Pulmonary artery endothelial cell (primary cell): Measurements from ENCODE around the gene CORT. TPM values are rescaled to one million over a fixed set of nuclear protein-coding genes. Genes with fewer than 3 reads are reported as not detected.
A peak's percentile ranks its signal among the peaks of the same experiment; 100 is the strongest.
"Not testable (repeated sequence)": the region's sequence is repeated elsewhere in the genome, so short reads cannot be mapped to it uniquely, and the experiment has no call there.

Experiments used
- DNase-seq: peaks from one replicate; pipeline ENCODE4 v3.0.0-alpha.2; 2011; ENCODE audit warnings: low read depth, low spot score
- total RNA-seq: library from RNA; depleted of rRNA; stranded (reverse); fragments of >200 nt; gene quantifications from 2 replicates; pipeline ENCODE4 v1.2.3, GENCODE V29; 2014

Gene CORT, protein sequence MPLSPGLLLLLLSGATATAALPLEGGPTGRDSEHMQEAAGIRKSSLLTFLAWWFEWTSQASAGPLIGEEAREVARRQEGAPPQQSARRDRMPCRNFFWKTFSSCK
- total RNA-seq: 0.13 TPM in 1 of 2 replicates, not detected in the other

DNA sequence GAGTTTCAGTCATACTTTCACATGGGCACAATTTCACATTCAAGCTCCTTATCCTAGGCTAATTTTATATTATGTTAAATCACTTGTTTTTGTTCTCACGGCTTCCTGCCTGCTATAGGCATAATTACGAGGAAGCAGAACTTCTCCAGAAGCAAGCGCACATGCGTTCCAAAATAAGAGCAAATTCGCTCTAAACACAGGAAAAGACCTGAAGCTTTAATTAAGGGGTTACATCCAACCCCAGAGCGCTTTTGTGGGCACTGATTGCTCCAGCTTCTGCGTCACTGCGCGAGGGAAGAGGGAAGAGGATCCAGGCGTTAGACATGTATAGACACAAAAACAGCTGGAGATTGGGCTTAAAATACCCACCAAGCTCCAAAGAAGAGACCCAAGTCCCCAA lies at the start of gene CORT:
CORT (plus strand) TSS at position 281 of the 400 bp plus-strand sequence. CDS start 193 bp downstream, outside the sequence.
- no peak for DNase-seq

DNA sequence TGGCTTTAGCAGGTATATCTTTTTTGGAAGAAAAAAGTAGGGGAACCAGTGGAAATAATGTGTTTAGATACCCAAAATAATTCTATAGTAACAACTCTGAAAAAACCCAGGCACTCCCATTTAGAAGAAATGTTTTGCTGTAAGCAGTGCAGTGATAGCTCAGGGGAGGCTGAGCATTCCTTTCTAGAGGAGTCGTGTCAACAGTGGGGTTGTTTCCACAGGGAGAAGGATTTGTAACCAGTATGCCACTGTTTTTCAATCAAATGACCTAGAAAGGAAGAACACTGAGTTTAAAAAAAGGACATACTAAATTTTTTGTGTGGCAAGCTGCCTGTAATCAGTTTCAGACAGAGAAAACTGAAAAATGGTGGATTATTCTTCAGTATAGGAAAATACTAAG lies 48.5 kb upstream of the CORT start:
- DNase-seq: no peak

DNA sequence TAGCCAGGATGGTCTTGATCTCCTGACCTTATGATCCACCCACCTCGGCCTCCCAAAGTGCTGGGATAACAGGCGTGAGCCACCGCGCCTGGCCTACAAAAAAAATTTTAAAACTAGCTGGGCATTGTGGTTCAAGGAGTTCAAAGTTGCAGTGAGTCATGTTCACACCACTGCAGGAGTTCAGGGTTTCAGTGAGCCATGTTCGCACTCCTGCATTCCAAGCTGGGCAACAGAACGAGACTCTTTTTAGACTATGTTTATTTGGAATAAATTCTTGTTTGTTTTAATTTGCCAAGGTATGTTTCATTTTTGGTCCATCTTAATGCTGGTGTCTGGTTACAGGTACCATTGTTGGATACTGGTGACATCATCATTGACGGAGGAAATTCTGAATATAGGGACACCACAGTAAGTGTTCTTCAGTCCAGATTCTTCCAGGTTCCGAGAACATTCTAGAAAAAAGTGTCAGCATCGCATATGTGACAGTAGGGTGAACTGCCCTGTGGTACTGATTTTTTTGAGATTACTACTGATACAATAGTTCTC lies 47.0 kb upstream of the CORT start:
- DNase-seq: no peak

DNA sequence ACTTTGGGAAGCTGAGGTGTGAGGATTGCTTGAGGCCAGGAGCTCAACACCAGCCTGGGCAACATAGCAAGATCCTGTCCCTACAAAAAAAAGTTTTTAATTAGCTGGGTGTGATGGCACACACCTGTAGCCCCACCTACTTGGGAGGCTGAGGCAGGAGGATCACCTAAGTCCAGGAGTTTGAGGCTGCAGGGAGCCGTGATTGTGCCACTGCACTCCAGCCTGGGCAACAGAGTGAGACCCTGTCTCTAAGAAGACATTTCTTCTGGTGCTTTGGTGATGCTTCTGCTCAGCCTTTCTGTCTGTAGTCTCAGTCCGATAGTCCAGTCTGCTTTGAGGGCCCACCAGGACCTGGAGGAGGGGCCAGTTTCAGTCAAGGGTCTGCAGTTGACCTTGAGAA lies 42.6 kb upstream of the CORT start:
- DNase-seq: no peak

DNA sequence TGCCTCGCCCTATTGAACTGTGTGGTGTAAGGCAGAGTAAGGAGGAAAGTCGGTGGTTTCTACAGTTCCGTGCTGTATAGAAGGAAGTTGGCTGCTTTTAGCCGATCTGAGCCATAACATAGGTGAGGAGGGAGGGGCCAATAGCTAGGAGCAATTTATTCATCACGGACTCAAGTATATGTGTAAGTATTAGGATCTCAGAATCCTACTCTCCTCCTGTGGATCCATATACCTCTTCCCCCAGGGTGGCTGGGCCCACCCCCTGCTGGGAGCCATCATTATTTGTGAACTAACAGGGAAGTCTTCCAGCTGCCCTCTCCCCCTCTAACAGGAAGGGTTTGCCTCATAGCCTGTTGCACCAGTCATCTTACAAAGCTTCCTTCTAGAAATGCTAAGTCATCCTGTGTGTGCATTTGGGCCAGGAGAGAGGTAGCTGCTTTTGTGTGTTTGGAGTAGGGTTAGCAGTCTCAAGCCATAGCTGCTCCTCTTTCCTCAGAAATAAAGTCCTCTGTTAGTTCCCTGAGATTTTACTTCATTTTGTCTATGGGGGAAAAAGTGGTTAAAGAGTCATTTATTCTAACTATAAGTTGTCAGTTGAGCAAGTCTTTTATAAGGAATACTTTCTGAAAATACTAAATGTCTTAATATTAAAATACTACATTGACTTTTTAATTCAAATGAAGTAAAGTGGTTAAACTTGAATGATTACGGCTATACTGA lies 34.5 kb upstream of the CORT start:
- DNase-seq: peak; percentile 90

DNA sequence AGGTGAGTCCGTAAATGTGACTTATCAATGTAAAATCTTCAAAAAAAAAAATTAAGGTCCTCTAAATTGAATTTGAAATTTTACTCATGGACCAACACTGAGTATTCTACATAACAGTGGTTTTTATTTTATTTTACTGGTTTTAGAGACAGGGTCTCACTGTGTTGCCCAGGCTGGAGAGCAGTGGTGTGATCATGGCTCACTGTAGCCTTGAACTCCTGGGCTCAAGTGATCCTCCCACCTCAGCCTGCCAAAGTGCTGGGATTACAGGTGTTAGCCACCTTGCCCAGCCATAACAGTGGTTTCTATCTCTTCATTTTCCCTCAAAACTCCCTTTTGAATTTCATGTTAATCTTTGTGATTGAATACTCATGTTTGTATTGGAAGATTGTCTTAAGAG lies 33.9 kb upstream of the CORT start:
- not testable (repeated sequence) for DNase-seq

DNA sequence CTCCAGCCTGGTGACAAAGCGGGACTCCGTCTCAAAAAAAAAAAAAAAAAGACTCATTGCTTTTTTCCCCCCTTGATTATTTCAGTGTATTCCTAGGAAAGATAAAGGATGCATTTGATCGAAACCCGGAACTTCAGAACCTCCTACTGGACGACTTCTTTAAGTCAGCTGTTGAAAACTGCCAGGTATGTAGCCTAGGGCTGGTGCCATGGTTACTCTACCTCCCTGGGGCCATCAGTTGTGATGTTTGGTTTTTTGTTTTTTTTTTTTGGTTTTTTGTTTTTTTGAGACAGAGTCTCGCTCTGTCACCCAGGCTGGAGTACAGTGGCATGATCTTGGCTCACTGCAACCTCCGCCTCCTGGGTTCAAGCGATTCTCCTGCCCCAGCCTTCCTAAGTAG lies 31.1 kb upstream of the CORT start:
- not testable (repeated sequence) for DNase-seq

DNA sequence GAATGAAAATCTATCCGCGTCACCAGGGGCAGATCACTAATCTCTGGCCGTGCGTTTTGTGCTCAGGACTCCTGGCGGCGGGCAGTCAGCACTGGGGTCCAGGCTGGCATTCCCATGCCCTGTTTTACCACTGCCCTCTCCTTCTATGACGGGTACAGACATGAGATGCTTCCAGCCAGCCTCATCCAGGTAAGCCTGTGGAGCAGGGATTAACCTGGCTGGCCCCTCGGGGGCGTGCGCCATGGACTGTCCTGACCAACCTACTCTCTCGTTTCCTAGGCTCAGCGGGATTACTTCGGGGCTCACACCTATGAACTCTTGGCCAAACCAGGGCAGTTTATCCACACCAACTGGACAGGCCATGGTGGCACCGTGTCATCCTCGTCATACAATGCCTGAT lies 30.5 kb upstream of the CORT start:
- DNase-seq: no peak

DNA sequence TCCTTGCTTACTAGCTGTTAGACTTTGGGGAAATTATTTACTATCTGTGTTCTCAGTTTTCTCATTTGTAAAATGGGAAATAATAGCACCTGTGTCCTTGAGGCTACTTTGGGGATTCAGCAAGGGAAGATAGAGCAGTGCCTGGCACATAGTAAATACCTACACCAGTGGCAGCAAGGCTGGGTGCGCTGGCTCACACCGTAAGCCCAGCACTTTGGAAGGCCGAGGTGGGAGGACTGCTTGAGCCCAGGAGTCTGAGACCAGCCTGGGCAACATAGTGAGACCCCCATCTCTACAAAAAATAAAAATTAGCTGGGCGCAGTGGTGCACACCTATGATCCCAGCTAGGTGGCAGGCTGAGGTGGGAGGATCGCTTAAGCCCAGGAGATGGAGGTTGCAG lies 28.2 kb upstream of the CORT start:
- no peak for DNase-seq

DNA sequence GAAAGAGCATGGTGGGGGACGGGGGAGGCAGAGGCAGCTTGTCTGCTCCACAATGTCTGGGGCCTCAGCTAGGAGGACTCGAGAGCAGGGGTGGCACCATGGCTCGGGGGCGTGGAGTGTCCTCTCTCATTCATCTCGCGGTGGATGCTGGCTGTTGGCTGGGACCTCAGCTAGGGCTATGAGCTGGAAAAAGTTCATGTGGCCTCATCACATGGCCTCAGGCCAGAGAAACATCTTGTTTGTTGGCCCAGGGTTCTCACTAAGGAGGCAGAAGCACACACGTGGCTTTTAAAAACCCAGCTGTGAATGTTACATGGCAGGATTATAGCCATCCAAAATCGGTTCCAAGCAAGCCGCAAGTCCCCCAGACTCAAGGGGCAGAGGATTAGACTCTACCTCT lies 25.8 kb upstream of the CORT start:
- DNase-seq: no peak

DNA sequence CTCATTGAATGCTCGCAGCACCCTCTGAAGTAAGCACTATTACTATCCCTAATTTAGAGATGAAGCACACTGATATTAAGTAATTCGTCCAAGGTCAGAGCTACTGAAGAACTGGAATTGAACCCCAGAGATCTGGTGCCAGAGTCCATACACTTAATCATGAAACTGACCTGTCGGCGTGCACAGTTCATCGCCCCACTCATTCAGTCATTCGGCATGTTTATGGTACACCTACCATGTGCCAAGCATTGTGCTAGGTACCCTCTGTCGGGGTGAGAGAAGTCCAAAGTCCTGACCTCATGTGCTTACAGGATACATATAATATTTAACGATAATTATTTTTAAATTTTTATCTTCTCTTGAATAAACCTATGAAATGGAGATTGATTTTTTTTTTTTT lies 25.2 kb upstream of the CORT start:
- no peak for DNase-seq

DNA sequence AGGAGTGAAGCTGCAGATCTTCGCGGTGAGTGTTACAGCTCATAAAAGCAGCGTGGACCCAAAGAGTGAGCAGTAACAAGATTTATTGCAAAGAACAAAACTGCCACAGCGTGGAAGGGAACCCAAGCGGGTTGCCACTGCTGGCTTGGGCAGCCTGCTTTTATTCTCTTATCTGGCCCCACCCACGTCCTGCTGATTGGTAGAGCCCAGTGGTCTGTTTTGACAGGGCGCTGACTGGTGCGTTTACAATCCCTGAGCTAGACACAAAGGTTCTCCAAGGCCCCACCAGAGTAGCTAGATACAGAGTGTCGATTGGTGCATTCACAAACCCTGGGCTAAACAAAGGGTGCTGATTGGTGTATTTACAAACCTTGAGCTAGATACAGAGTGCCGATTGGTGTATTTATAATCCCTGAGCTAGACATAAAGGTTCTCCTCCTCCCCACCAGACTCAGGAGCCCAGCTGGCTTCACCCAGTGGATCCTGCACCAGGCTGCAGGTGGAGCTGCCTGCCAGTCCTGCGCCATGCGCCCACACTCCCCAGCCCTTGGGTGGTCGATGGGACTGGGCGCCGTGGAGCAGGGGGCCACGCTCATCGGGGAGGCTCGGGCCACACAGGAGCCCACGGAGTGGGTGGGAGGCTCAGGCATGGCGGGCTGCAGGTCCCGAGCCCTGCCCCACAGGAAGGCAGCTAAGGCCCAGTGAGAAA lies 23.9 kb upstream of the CORT start:
- DNase-seq: not testable (repeated sequence)

DNA sequence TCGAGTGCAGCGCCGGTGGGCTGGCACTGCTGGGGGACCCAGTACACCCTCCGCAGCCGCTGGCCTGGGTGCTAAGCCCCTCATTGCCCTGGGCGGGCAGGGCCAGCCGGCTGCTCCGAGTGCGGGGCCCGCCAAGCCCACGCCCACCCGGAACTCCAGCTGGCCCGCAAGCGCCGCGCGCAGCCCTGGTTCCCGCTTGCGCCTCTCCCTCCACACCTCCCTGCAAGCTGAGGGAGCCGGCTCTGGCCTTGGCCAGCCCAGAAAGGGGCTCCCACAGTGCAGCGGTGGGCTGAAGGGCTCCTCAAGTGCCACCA lies 23.3 kb upstream of the CORT start:
- not testable (repeated sequence) for DNase-seq

DNA sequence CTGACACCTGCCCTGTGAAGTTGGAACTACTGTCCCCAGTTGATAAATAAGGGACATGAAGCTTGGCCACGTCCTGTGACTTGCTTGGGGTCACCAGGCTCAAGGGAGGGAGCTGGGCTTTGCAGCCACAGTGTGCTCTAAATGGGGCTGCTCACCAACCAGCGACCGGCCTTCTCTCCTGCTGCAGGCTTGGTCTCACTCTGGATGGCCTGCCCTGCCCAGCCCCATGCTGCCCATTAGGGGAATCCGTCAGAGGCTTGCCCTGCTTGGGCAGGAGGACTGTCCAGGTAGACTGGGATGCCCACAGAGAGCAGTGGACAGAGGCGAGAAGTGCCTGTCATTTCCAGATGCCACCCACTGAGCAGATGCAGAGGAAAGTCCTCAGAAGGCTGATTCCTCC lies 20.8 kb upstream of the CORT start:
- no peak for DNase-seq

DNA sequence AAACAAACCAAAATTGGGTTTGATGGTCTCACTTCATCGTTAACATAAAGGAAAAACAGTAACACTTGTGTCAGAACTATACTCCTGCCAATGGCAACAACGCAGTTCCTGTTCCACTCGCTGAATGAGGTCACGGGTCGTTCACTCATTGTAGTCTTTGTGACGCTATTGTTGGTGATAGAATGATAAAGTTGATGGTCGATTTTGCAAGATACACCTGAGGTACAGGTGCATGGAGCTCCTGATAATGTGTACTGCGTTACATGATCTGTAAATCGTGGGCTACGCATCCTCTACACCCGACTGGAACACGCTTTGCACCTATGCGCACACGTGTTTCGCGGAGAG lies 20.0 kb upstream of the CORT start:
- DNase-seq: peak; percentile 66

DNA sequence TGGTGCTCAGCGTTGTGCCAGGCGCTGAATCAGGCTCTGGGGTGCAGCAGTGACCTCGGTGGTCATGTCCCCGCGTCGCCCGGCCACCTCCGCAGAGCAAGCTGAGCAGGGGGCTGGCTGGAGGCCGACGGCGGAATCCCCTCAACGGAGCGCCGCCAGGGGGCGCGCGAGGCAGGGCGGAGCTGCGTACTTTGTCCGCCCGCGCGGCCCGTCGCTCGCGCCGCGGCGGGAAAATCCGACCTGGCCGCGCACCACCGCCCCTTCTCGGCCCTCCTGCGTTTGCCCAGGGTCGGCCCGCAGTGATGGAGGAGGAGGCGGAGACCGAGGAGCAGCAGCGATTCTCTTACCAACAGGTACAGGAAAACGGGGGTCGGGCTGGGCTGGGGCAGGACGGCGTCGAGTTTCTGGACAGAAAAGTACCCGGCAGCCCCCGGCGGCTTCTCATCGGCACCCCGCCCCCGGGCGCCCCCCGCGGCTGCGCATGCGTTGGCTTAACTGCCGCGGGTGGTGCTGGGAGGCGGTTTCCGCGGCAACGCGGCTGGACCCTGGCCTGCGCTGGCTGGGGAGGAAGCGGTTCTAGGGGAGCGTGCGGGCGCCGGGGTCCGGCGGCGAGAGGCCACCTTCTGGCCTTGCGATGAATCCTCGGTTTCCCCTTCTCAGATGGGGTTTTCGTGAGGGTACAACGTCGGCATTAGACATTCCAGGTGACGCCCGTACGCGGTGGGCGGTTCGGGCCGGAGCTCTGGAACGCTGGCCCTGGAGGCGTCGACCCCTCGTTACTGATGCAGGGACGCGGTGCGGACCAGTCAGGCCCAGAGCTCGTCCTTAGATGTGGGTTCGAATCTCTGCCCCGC lies 19.4 kb upstream of the CORT start, which contains the start of gene CENPS:
CENPS (plus strand) TSS at position 218 of the 854 bp plus-strand sequence; CDS start at position 303, 85 bp downstream.
- DNase-seq: peak; percentile 32

DNA sequence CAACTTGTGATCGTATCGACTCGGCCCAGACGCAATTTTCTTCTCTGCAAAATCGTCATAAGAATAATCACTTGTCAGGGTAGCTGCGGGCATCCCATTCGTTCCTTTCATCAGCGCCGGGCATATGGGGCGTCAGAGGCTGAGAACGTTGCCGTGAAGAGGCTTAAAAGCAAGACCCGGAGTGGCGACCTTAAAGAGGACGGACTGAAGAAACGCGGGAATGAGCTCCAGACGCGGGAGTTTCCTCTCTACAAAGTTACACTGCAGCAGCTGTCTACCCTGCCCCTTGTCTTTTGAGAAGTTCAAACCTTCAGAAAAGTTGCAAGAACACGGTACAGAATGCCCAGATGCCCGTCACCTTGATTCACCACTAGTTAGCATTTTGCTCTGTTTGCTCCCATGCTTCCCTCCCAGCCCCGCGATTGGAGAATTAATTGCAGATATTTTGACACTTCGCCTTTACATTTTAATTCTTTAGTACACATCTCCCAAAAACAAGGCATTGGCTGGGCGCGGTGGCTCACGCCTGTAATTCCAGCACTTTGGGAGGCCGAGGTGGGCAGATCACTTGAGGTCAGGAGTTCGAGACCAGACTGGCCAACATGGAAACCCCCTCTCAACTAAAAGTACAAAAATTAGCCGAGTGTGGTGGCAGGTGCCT lies 18.6 kb upstream of the CORT start:
- no peak for DNase-seq

DNA sequence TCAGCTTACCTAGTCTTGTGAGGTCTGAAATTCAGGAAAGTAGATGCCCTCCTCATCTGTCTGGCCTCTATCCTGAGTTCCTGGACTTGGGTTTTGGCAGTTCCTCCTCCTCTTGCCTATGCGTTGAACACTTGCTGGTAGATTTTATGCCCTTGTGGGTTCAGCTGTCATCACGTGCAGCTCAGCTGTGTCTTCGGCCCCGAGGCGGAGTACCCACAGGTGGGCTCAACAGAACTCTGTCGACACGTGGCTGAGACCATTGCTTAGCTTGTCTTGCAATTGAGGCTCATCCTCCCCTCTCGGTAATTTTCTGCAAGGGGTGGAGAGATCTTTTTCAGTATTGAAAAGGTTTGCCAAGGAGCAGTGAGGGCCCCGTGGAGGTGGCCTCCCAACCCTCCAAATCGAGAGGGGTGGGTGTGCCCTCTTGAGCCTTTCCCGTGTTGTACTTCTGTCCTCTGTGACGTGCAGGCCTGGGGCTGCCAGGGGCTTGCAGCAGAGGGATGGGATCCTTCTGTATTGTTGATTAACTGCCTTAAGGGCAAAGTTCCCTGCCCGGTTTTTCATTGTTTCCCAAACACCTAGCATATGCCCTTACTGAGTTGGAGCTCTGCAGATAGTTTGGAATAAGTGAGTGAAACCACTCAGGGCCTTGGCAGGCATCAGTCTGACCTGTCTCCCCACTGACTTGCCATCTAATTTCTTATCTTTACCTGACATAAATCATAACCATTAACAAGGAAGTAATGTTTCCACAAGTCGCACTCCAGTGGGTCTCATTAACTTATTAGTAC lies 16.7 kb upstream of the CORT start:
- DNase-seq: no peak

DNA sequence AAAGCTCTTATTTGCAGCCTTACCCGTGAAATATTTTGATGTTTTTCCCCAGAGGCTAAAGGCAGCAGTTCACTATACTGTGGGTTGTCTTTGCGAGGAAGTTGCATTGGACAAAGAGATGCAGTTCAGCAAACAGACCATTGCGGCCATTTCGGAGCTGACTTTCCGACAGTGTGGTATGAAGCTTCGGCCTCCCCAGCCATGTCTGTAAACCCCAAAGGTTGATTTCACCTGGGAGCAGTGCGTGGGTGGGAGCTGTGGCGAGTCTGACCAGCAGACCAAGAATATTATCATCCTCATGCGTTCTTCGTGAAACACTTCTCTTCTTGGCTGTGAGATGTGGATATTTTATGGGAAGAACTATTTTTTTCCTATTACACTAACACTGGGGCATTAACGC lies 16.0 kb upstream of the CORT start:
- no peak for DNase-seq

DNA sequence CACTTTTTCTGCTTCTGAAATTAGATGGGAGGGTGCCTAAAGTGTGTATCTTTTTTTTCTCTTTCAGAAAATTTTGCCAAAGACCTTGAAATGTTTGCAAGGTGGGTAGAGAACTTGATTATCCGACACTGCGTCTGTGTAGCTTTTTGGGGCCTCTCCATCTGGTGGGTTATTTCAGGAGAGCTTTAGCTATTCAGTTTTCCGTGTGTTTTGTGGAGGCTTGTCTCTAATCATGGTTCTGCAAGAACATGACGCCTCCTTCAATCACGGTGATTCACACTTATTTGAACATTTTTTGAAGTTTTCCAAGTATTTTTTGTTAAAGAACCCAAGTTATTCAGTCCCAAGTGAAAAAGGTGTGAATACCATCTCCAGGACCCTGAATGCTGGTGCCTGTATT lies 15.2 kb upstream of the CORT start:
- no peak for DNase-seq
